ENCODE results near the gene NOXRED1. TPM values are rescaled to one million over a fixed set of nuclear protein-coding genes. Genes with fewer than 3 reads are reported as not detected.

NOXRED1 gene
- total RNA-seq, 1 experiment from 2014 or later: 0.20 TPM

DNA sequence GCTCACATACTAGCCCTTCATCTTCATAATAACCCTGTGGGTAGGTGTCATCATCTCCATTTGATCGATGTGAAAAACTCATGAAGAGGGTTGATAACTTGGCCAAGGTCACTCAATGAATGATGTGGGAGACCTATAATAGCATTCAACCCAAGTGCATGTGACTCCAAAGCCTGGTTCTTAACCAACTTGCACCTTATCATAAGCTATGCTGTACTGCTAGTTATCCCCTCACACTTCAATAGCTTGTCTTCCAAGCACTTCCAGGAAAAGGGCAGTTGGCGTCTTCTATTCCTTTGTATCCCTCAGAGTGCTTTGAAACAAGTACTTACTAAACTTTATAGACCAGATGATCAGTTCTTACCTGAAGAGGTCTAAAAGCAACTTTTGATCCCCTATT is 18.9 kb upstream of the NOXRED1 start:
- Mint-ChIP-seq H3K36me3 (peaks cover 29% of the 10 kb centered on the region), H3K27ac (no peak overlapping the region), H3K4me1 (no peaks in the 10 kb centered on the region), H3K4me3 (no peak overlapping the region), H3K9me3 (no peaks in the 10 kb centered on the region), H3K27me3 (ENCODE audit: low read depth) (no peaks in the 10 kb centered on the region)
- TF ChIP-seq ATF6 (CRISPR knock-in tag; IDR thresholded peaks at IDR 0.05) (no peak), TP53 (CRISPR knock-in tag; IDR thresholded peaks at IDR 0.05) (no peak), GRHL2 (CRISPR knock-in tag; IDR thresholded peaks at IDR 0.05; ENCODE audit: insufficient replicate concordance, severe bottlenecking) (no peak), ATF1 (CRISPR knock-in tag; IDR thresholded peaks at IDR 0.05) (no peak), TCF7 (CRISPR knock-in tag; IDR thresholded peaks at IDR 0.05; ENCODE audit: low read depth) (no peak)
- TF ChIP-seq, protein P1, sequence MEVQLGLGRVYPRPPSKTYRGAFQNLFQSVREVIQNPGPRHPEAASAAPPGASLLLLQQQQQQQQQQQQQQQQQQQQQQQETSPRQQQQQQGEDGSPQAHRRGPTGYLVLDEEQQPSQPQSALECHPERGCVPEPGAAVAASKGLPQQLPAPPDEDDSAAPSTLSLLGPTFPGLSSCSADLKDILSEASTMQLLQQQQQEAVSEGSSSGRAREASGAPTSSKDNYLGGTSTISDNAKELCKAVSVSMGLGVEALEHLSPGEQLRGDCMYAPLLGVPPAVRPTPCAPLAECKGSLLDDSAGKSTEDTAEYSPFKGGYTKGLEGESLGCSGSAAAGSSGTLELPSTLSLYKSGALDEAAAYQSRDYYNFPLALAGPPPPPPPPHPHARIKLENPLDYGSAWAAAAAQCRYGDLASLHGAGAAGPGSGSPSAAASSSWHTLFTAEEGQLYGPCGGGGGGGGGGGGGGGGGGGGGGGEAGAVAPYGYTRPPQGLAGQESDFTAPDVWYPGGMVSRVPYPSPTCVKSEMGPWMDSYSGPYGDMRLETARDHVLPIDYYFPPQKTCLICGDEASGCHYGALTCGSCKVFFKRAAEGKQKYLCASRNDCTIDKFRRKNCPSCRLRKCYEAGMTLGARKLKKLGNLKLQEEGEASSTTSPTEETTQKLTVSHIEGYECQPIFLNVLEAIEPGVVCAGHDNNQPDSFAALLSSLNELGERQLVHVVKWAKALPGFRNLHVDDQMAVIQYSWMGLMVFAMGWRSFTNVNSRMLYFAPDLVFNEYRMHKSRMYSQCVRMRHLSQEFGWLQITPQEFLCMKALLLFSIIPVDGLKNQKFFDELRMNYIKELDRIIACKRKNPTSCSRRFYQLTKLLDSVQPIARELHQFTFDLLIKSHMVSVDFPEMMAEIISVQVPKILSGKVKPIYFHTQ (CRISPR knock-in tag; IDR thresholded peaks at IDR 0.05): no peak
- ATAC-seq (no peak), DNase-seq (ENCODE audit: low spot score) (no peak)
- ChIA-PET CTCF (no interaction called here), POLR2A (no interaction called here)

GRCh38 chr14:77439861-77440260 is 16.5 kb upstream of the NOXRED1 start:
- Mint-ChIP-seq H3K4me3 (no peak overlapping the region), H3K36me3 (peaks cover 35% of the 10 kb centered on the region), H3K4me1 (no peaks in the 10 kb centered on the region)
- no peak for TF ChIP-seq TEAD4 (CRISPR knock-in tag; IDR thresholded peaks at IDR 0.05)
- TF ChIP-seq RELA (CRISPR knock-in tag; IDR thresholded peaks at IDR 0.05; ENCODE audit: borderline replicate concordance): no peak
- TF ChIP-seq, protein P2, sequence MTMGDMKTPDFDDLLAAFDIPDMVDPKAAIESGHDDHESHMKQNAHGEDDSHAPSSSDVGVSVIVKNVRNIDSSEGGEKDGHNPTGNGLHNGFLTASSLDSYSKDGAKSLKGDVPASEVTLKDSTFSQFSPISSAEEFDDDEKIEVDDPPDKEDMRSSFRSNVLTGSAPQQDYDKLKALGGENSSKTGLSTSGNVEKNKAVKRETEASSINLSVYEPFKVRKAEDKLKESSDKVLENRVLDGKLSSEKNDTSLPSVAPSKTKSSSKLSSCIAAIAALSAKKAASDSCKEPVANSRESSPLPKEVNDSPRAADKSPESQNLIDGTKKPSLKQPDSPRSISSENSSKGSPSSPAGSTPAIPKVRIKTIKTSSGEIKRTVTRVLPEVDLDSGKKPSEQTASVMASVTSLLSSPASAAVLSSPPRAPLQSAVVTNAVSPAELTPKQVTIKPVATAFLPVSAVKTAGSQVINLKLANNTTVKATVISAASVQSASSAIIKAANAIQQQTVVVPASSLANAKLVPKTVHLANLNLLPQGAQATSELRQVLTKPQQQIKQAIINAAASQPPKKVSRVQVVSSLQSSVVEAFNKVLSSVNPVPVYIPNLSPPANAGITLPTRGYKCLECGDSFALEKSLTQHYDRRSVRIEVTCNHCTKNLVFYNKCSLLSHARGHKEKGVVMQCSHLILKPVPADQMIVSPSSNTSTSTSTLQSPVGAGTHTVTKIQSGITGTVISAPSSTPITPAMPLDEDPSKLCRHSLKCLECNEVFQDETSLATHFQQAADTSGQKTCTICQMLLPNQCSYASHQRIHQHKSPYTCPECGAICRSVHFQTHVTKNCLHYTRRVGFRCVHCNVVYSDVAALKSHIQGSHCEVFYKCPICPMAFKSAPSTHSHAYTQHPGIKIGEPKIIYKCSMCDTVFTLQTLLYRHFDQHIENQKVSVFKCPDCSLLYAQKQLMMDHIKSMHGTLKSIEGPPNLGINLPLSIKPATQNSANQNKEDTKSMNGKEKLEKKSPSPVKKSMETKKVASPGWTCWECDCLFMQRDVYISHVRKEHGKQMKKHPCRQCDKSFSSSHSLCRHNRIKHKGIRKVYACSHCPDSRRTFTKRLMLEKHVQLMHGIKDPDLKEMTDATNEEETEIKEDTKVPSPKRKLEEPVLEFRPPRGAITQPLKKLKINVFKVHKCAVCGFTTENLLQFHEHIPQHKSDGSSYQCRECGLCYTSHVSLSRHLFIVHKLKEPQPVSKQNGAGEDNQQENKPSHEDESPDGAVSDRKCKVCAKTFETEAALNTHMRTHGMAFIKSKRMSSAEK (CRISPR knock-in tag; IDR thresholded peaks at IDR 0.05; ENCODE audit: borderline replicate concordance): no peak
- TF ChIP-seq, protein P3, sequence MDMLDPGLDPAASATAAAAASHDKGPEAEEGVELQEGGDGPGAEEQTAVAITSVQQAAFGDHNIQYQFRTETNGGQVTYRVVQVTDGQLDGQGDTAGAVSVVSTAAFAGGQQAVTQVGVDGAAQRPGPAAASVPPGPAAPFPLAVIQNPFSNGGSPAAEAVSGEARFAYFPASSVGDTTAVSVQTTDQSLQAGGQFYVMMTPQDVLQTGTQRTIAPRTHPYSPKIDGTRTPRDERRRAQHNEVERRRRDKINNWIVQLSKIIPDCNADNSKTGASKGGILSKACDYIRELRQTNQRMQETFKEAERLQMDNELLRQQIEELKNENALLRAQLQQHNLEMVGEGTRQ (CRISPR knock-in tag; IDR thresholded peaks at IDR 0.05): no peak
- no peak for TF ChIP-seq GABPB1 (CRISPR knock-in tag; IDR thresholded peaks at IDR 0.05)
- TF ChIP-seq ZNF232 (CRISPR knock-in tag; IDR thresholded peaks at IDR 0.05): no peak
- TF ChIP-seq, protein P4, sequence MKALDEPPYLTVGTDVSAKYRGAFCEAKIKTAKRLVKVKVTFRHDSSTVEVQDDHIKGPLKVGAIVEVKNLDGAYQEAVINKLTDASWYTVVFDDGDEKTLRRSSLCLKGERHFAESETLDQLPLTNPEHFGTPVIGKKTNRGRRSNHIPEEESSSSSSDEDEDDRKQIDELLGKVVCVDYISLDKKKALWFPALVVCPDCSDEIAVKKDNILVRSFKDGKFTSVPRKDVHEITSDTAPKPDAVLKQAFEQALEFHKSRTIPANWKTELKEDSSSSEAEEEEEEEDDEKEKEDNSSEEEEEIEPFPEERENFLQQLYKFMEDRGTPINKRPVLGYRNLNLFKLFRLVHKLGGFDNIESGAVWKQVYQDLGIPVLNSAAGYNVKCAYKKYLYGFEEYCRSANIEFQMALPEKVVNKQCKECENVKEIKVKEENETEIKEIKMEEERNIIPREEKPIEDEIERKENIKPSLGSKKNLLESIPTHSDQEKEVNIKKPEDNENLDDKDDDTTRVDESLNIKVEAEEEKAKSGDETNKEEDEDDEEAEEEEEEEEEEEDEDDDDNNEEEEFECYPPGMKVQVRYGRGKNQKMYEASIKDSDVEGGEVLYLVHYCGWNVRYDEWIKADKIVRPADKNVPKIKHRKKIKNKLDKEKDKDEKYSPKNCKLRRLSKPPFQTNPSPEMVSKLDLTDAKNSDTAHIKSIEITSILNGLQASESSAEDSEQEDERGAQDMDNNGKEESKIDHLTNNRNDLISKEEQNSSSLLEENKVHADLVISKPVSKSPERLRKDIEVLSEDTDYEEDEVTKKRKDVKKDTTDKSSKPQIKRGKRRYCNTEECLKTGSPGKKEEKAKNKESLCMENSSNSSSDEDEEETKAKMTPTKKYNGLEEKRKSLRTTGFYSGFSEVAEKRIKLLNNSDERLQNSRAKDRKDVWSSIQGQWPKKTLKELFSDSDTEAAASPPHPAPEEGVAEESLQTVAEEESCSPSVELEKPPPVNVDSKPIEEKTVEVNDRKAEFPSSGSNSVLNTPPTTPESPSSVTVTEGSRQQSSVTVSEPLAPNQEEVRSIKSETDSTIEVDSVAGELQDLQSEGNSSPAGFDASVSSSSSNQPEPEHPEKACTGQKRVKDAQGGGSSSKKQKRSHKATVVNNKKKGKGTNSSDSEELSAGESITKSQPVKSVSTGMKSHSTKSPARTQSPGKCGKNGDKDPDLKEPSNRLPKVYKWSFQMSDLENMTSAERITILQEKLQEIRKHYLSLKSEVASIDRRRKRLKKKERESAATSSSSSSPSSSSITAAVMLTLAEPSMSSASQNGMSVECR (CRISPR knock-in tag; IDR thresholded peaks at IDR 0.05; ENCODE audit: borderline replicate concordance): no peak
- no peak for TF ChIP-seq EMX1 (CRISPR knock-in tag; IDR thresholded peaks at IDR 0.05)
- TF ChIP-seq, protein P1 (CRISPR knock-in tag; IDR thresholded peaks at IDR 0.05): no peak
- no peak for TF ChIP-seq GRHL2 (CRISPR knock-in tag; IDR thresholded peaks at IDR 0.05; ENCODE audit: insufficient replicate concordance, severe bottlenecking)
- no peak for TF ChIP-seq ZNF671 (CRISPR knock-in tag; IDR thresholded peaks at IDR 0.05)
- TF ChIP-seq RORB (CRISPR knock-in tag; IDR thresholded peaks at IDR 0.05): no peak
- TF ChIP-seq GTF2I (CRISPR knock-in tag; conservative IDR thresholded peaks at IDR 0.05): no peak

More at GRCh38 chr14:77439861-77440260, 16.5 kb upstream of the NOXRED1 start:
- no peak for ATAC-seq
- ChIA-PET POLR2A (no interaction called here), CTCF (no interaction called here)
- no peaks in the 10 kb centered on the region for H3K9me3 Mint-ChIP-seq
- no peak overlapping the region for H3K27ac Mint-ChIP-seq
- H3K27me3 Mint-ChIP-seq (ENCODE audit: low read depth): no peaks in the 10 kb centered on the region
- no peak for DNase-seq (ENCODE audit: low spot score)
